Measurements from ENCODE around the gene KATNIP.

The KATNIP gene

GRCh38 chr16:27586711-27587110, 36.8 kb downstream of the KATNIP start:
- no peak for DNase-seq

- DNase-seq: no peak
Measured at GRCh38 chr16:27588057-27588456, 38.1 kb downstream of the KATNIP start.

DNA sequence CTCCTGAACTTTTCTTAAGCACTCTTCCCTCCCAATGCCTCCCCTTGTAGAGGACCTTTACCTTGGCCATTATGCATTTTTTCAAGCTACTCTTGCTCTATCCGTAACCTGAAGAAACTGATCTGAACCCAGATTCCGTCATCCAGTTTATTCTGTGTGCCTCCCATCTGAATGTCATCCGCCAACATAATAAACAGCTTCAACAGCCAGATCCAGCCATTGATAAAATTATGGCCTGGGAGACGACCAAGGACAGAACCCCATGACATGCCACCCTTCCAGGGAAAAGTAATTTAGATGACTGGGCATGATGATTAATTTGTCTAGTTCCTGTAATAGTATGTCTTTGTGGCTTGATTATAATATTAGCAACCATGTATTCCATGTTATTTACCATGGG, 41.9 kb downstream of the KATNIP start:
- no peak for DNase-seq

- DNase-seq: no peak
Measured at GRCh38 chr16:27595475-27595874, 45.5 kb downstream of the KATNIP start.

GRCh38 chr16:27595993-27596392, 46.0 kb downstream of the KATNIP start:
- DNase-seq: no peak

- DNase-seq: no peak
Measured at GRCh38 chr16:27596411-27596810, 46.5 kb downstream of the KATNIP start.

DNA sequence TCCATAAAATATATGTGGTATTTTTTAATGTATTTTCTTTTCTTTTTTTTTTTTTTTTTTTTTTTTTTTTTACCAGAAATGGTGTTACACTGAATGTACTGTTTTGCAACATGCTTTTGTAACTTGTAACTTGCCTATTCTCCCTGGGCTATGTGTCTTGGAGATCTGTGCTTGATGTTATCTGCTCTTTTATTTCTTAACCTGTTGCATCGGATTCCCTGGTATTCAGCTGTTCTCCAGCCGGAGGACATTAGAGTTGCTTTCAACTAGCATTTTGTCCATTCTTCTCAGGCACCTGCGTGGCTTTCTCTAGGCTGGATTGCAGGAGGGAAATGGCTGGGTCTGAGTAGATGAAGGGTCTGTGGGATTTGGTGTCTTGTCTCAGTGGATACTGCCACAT, 47.4 kb downstream of the KATNIP start:
- DNase-seq: no peak

DNA sequence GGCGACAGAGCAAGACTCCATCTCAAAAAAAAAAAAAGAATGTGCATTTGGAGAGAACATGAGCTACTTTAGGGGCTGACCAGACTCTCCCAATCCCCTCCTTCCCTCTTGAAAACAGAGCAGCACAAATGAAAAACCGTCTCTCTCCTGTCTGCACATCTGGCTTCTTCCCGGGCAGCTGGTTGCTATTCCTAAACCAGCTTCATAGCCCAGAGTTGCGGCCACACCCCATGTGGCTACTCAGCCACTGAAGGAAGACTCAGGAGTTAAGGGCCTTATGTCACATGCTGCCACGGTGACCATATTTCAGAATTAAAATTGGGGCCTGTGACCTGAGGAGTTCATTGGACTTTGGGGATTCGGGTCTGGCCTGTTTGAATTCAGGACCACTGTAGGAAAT, 48.3 kb downstream of the KATNIP start:
- DNase-seq: no peak

- no peak for DNase-seq
Measured at GRCh38 chr16:27598931-27599565, 49.1 kb downstream of the KATNIP start.

GRCh38 chr16:27599606-27600005, 49.7 kb downstream of the KATNIP start:
- no peak for DNase-seq

Data from activated CD4-positive, CD25-positive, alpha-beta regulatory T cell (primary cell).